ENCODE results near the gene TRIM63. TPM values are rescaled to one million over a fixed set of nuclear protein-coding genes. Genes with fewer than 3 reads are reported as not detected.

TRIM63 gene
- polyA plus RNA-seq, 3 donors: 0.09 TPM; not detected in 2

DNA sequence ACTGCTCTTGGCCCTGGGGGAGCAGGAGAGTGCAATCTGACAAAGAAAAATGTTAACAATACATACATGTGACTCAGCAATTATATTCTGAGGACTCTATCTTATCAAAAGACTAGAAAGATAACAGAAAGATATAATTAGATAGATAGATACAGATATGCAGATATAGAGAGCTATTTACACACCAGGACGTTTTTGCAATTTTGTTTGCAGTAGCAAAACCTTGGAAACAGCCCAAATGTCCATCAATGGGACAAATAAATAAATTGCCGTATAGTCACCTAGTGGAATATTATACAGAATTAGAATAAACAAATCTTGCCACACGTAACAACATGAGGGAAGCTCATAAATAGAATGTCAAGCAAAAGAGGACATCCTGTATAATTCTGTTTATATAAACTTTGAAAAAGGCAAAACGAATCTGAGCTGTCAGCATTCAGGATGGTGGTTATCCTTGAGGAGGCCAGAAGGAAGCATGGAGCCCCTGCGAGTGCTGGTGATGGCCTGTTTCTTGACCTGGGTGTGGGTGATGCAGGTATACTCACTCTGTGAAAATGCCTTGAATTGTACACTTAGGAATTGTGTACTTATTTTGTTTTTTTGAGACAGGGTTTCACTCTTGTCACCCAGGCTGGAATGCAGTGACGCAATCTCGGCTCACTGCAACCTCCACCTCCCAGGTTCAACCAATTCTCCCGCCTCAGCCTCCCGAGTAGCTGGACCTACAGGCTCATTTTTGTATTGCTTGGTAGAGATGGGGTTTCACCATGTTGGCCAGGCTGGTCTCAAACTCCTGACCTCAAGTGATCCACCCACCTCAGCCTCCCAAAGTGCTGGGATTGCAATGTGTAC is 12.8 kb upstream of the TRIM63 start:
- Histone ChIP-seq H3K36me3 (replicated peaks in 1 of 2; ENCODE audit: control insufficient read depth in 1 of 2, insufficient read depth in 2 of 2, low read length in 2 of 2) (no peaks in the 10 kb centered on the region), H3K27me3 (ENCODE audit: control insufficient read depth in 2 of 2, insufficient read depth in 2 of 2, low read length in 2 of 2) (peaks cover 0 to 3% of the 10 kb centered on the region in 2 donors), H3K79me2 (ENCODE audit: insufficient read depth, low read length) (no peaks in the 10 kb centered on the region), H3K9me3 (replicated peaks in 1 of 2; ENCODE audit: control insufficient read depth in 1 of 2, insufficient read depth in 1 of 2, low read length in 2 of 2) (no peaks in the 10 kb centered on the region), H2AFZ (ENCODE audit: insufficient read depth, low read depth, low read length, poor library complexity, severe bottlenecking) (no peak overlapping the region), H3K4me2 (replicated peaks; ENCODE audit: extremely low read depth, low read length, poor library complexity, severe bottlenecking) (no peak overlapping the region), H3K9ac (ENCODE audit: insufficient read depth, low read length, poor library complexity, severe bottlenecking) (no peak overlapping the region), H4K20me1 (ENCODE audit: insufficient read depth, low read length) (no peaks in the 10 kb centered on the region), H3K27ac (ENCODE audit: low read depth in 1 of 2, low read length in 2 of 2) (no peak overlapping the region), H3K4me3 (replicated peaks in 1 of 3; ENCODE audit: low read depth in 2 of 3, low read length in 3 of 3) (no peak overlapping the region), H3K4me1 (ENCODE audit: control insufficient read depth in 1 of 2, insufficient read depth in 2 of 2, low read length in 2 of 2) (no peaks in the 10 kb centered on the region)
- 100% methylated on average over 1 of the region's 9 CpGs for WGBS (ENCODE audit: insufficient coverage)
- H3K4me3 Mint-ChIP-seq: no peak overlapping the region
- H3K4me1 Mint-ChIP-seq: peaks cover 1% of the 10 kb centered on the region
- peaks cover 5 to 27% (median 15%) of the 10 kb centered on the region in 3 donors for H3K27me3 Mint-ChIP-seq (ENCODE audit: low read depth in 3 of 3)
- intact Hi-C loops (cut with micrococcal nuclease): no loop called here
- H3K27ac Mint-ChIP-seq: no peak overlapping the region
- no peaks in the 10 kb centered on the region for H3K36me3 Mint-ChIP-seq
- H3K9me3 Mint-ChIP-seq: peaks cover 0 to 3% (median 0%) of the 10 kb centered on the region in 7 donors
- TF ChIP-seq, protein P1, sequence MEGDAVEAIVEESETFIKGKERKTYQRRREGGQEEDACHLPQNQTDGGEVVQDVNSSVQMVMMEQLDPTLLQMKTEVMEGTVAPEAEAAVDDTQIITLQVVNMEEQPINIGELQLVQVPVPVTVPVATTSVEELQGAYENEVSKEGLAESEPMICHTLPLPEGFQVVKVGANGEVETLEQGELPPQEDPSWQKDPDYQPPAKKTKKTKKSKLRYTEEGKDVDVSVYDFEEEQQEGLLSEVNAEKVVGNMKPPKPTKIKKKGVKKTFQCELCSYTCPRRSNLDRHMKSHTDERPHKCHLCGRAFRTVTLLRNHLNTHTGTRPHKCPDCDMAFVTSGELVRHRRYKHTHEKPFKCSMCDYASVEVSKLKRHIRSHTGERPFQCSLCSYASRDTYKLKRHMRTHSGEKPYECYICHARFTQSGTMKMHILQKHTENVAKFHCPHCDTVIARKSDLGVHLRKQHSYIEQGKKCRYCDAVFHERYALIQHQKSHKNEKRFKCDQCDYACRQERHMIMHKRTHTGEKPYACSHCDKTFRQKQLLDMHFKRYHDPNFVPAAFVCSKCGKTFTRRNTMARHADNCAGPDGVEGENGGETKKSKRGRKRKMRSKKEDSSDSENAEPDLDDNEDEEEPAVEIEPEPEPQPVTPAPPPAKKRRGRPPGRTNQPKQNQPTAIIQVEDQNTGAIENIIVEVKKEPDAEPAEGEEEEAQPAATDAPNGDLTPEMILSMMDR (IDR thresholded peaks at IDR 0.05): no peak
- DNase-seq: no peak

DNA sequence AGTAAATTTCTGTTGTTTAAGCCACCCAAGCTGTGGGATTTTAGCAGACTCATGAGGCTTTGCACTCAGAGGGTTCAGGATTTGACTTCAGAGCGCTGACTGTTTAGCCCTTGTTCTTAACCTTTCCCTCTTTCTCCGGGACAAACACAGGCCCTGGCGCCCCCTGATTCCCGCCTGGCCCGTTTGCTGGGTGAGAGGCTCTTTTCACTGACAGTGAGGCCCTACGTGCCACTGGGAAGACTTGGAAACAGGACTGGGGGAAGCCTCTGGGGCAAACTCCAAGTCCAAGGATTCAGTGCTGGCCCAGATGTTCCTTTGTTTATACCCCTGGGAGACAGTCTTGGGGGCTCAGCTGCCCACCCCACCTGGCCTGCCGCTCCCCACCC is 11.7 kb upstream of the TRIM63 start:
- 85% methylated on average over 6 of the region's 7 CpGs for WGBS (ENCODE audit: insufficient coverage)
- H3K4me1 ChIP-seq (ENCODE audit: control insufficient read depth in 1 of 2, insufficient read depth in 2 of 2, low read length in 2 of 2): no peaks in the 10 kb centered on the region
- H4K20me1 ChIP-seq (ENCODE audit: insufficient read depth, low read length): no peaks in the 10 kb centered on the region
- no peaks in the 10 kb centered on the region for H3K36me3 ChIP-seq (replicated peaks in 1 of 2; ENCODE audit: control insufficient read depth in 1 of 2, insufficient read depth in 2 of 2, low read length in 2 of 2)
- H3K4me3 Mint-ChIP-seq: no peak overlapping the region
- no peaks in the 10 kb centered on the region for H3K79me2 ChIP-seq (ENCODE audit: insufficient read depth, low read length)
- H2AFZ ChIP-seq (ENCODE audit: insufficient read depth, low read depth, low read length, poor library complexity, severe bottlenecking): no peak overlapping the region
- peaks cover 0 to 3% of the 10 kb centered on the region in 2 donors for H3K27me3 ChIP-seq (ENCODE audit: control insufficient read depth in 2 of 2, insufficient read depth in 2 of 2, low read length in 2 of 2)
- no peak overlapping the region for H3K4me3 ChIP-seq (replicated peaks in 1 of 3; ENCODE audit: low read depth in 2 of 3, low read length in 3 of 3)
- no peak for DNase-seq
- H3K27ac Mint-ChIP-seq: no peak overlapping the region
- no peaks in the 10 kb centered on the region for H3K9me3 ChIP-seq (replicated peaks in 1 of 2; ENCODE audit: control insufficient read depth in 1 of 2, insufficient read depth in 1 of 2, low read length in 2 of 2)
- no peak overlapping the region for H3K4me2 ChIP-seq (replicated peaks; ENCODE audit: extremely low read depth, low read length, poor library complexity, severe bottlenecking)
- intact Hi-C loops (cut with micrococcal nuclease): no loop called here
- H3K9ac ChIP-seq (ENCODE audit: insufficient read depth, low read length, poor library complexity, severe bottlenecking): no peak overlapping the region
- peaks cover 0 to 3% (median 0%) of the 10 kb centered on the region in 7 donors for H3K9me3 Mint-ChIP-seq
- TF ChIP-seq, protein P1 (IDR thresholded peaks at IDR 0.05): no peak
- peaks cover 1% of the 10 kb centered on the region for H3K4me1 Mint-ChIP-seq
- H3K36me3 Mint-ChIP-seq: no peaks in the 10 kb centered on the region
- H3K27ac ChIP-seq (ENCODE audit: low read depth in 1 of 2, low read length in 2 of 2): no peak overlapping the region
- H3K27me3 Mint-ChIP-seq (ENCODE audit: low read depth in 3 of 3): peaks cover 5 to 26% (median 14%) of the 10 kb centered on the region in 3 donors
